Uterus (tissue), 4 donors: ENCODE results near the gene ACADL. TPM values are rescaled to one million over a fixed set of nuclear protein-coding genes. Genes with fewer than 3 reads are reported as not detected.

Source experiments
- DNase-seq, 2 donors: peaks; one replicate each; pipeline ENCODE4 v3.0.0-alpha.2; 2019 to 2020
- H3K27ac ChIP-seq, 2 donors: fragments of 200-600 bp; sonication (generic); 1 replicate in 1 of 2; 2 replicates in 1 of 2; pipeline ENCODE4 v1.5.1; 2016 to 2018
- H3K27me3 ChIP-seq, 2 donors: fragments of 200-600 bp; sonication (generic); one replicate each; pipeline ENCODE4 v1.5.1; 2018 to 2019; ENCODE audit warnings: control low read depth in 1 of 2
- H3K36me3 ChIP-seq, 2 donors: fragments of 200-600 bp; sonication (generic); one replicate each; pipeline ENCODE4 v1.5.1; 2019; ENCODE audit warnings: control low read depth in 1 of 2
- H3K4me1 ChIP-seq, 2 donors: fragments of 200-600 bp; sonication (generic); one replicate each; pipeline ENCODE4 v1.5.1; 2018 to 2019; ENCODE audit warnings: control low read depth in 1 of 2
- H3K4me3 ChIP-seq, 2 donors: fragments of 200-600 bp; sonication (generic); 1 replicate in 1 of 2; 2 replicates in 1 of 2; pipeline ENCODE4 v1.5.1; 2018 to 2019; ENCODE audit warnings: mild to moderate bottlenecking in 1 of 2
- H3K9me3 ChIP-seq, 2 donors: fragments of 200-600 bp; sonication (generic); one replicate each; pipeline ENCODE4 v1.5.1; 2019; ENCODE audit warnings: control low read depth in 1 of 2
- CTCF ChIP-seq, 4 experiments: fragments of 200-600 bp in 2 of 4; fragments of 450-650 bp in 2 of 4; sonication (generic) in 2 of 4; IDR thresholded peaks; one replicate each; pipeline ENCODE4 v1.5.1; 2016 to 2019; ENCODE audit warnings: antibody characterized with exemption in 4 of 4, mild to moderate bottlenecking in 2 of 4, moderate library complexity in 1 of 4
- POLR2A ChIP-seq, 2 donors: fragments of 450-650 bp; IDR thresholded peaks; one replicate each; pipeline ENCODE4 v1.6.1; 2016; ENCODE audit warnings: antibody characterized with exemption in 2 of 2, mild to moderate bottlenecking in 1 of 2, moderate library complexity in 1 of 2
- intact Hi-C: fragments of 100-400 bp; cut with DNase I; formaldehyde crosslinking; loops from one replicate; pipeline ENCODE4 v1.15.1; 2023; ENCODE audit warnings: low total_unique reads
- total RNA-seq, 4 donors: library from RNA; depleted of rRNA in 3 of 4; stranded (reverse); fragments of >200 nt in 3 of 4; gene quantifications; one replicate each; pipeline versions ENCODE4 v1.1.0 to v1.2.4, GENCODE V29; 2014 to 2023
- donor health status: DM: yes; HTN: yes; CAD: no.

ACADL gene
- total RNA-seq, 4 donors from 2014 or later: 0.26 to 12.6 (median 8.1) TPM

- H3K9me3 ChIP-seq: no peaks in the 10 kb centered on the region
- intact Hi-C loops: no loop called here
- H3K4me3 ChIP-seq: no peak overlapping the region
- H3K4me1 ChIP-seq: no peaks in the 10 kb centered on the region
- TF ChIP-seq CTCF (IDR thresholded peaks at IDR 0.05) (no peak), POLR2A (IDR thresholded peaks at IDR 0.05) (no peak)
- no peaks in the 10 kb centered on the region for H3K36me3 ChIP-seq
- no peak for DNase-seq
- no peaks in the 10 kb centered on the region for H3K27me3 ChIP-seq
- no peak overlapping the region for H3K27ac ChIP-seq
These were observed 39.0 kb upstream of the ACADL start for GRCh38 chr2:210264282-210264681.

- no peak for TF ChIP-seq CTCF (IDR thresholded peaks at IDR 0.05)
- no peak for TF ChIP-seq POLR2A (IDR thresholded peaks at IDR 0.05)
- H3K27ac ChIP-seq: no peak overlapping the region
- no peaks in the 10 kb centered on the region for H3K9me3 ChIP-seq
- no peaks in the 10 kb centered on the region for H3K4me1 ChIP-seq
- H3K36me3 ChIP-seq: no peaks in the 10 kb centered on the region
- intact Hi-C loops: no loop called here
- H3K27me3 ChIP-seq: no peaks in the 10 kb centered on the region
- H3K4me3 ChIP-seq: no peak overlapping the region
- DNase-seq: no peak
These were observed 38.6 kb upstream of the ACADL start for GRCh38 chr2:210263841-210264240.

- no peaks in the 10 kb centered on the region for H3K4me1 ChIP-seq
- H3K9me3 ChIP-seq: no peaks in the 10 kb centered on the region
- TF ChIP-seq POLR2A (IDR thresholded peaks at IDR 0.05) (no peak), CTCF (IDR thresholded peaks at IDR 0.05) (no peak)
- DNase-seq: no peak
- H3K27me3 ChIP-seq: no peaks in the 10 kb centered on the region
- intact Hi-C loops: no loop called here
- H3K4me3 ChIP-seq: no peak overlapping the region
- H3K27ac ChIP-seq: no peak overlapping the region
- H3K36me3 ChIP-seq: no peaks in the 10 kb centered on the region
These were observed 36.8 kb upstream of the ACADL start for GRCh38 chr2:210262036-210262435.

- Histone ChIP-seq H3K4me3 (no peak overlapping the region), H3K27me3 (no peaks in the 10 kb centered on the region), H3K4me1 (no peaks in the 10 kb centered on the region), H3K36me3 (no peaks in the 10 kb centered on the region), H3K9me3 (no peaks in the 10 kb centered on the region), H3K27ac (no peak overlapping the region)
- no peak for DNase-seq
- no peak for TF ChIP-seq POLR2A (IDR thresholded peaks at IDR 0.05)
- no peak for TF ChIP-seq CTCF (IDR thresholded peaks at IDR 0.05)
- intact Hi-C loops: no loop called here
These were observed 34.4 kb upstream of the ACADL start for GRCh38 chr2:210259687-210260086.

GRCh38 chr2:210252699-210253606, 27.7 kb upstream of the ACADL start:
- DNase-seq: no peak
- Histone ChIP-seq H3K9me3 (no peaks in the 10 kb centered on the region), H3K36me3 (no peaks in the 10 kb centered on the region), H3K27me3 (no peaks in the 10 kb centered on the region), H3K27ac (no peak overlapping the region), H3K4me3 (no peak overlapping the region), H3K4me1 (no peaks in the 10 kb centered on the region)
- TF ChIP-seq POLR2A (IDR thresholded peaks at IDR 0.05): no peak
- TF ChIP-seq CTCF (IDR thresholded peaks at IDR 0.05): no peak
- intact Hi-C loops: no loop called here
